Gastrocnemius medialis (tissue), 4 donors: Measurements from ENCODE around the gene IGF1R.

Source experiments
- CTCF ChIP-seq, 5 experiments: fragments of 450-650 bp in 3 of 5; fragments of 200-600 bp in 2 of 5; sonication (generic) in 2 of 5; IDR thresholded peaks in 4 of 5; conservative IDR thresholded peaks in 1 of 5; 1 replicate in 4 of 5; 2 replicates in 1 of 5; pipeline ENCODE4 v1.5.1; 2016 to 2019; ENCODE audit warnings: antibody characterized with exemption in 5 of 5, mild to moderate bottlenecking in 3 of 5, moderate library complexity in 3 of 5
- POLR2A ChIP-seq, 2 donors: fragments of 450-650 bp; IDR thresholded peaks; one replicate each; pipeline ENCODE4 v1.6.1; 2017; ENCODE audit warnings: antibody characterized with exemption in 2 of 2, mild to moderate bottlenecking in 2 of 2, moderate library complexity in 2 of 2

- TF ChIP-seq CTCF (IDR thresholded peaks at IDR 0.05 in 4 of 5, conservative IDR thresholded peaks at IDR 0.05 in 1 of 5), result no peak
- TF ChIP-seq POLR2A (IDR thresholded peaks at IDR 0.05), result no peak
Observed at GRCh38 chr15:98787194-98787593, 138.9 kb downstream of the IGF1R start.
